Suppressor macrophage treated with lipopolysaccharide for 1 hour (primary cell): ENCODE data around the gene SLC1A4.
"Not testable (repeated sequence)": the region's sequence is repeated elsewhere in the genome, so short reads cannot be mapped to it uniquely, and the experiment has no call there.

Source experiments
- DNase-seq, 3 donors: peaks; one replicate each; pipeline ENCODE4 v3.0.0-alpha.2; 2020 to 2022

Gene SLC1A4

DNA sequence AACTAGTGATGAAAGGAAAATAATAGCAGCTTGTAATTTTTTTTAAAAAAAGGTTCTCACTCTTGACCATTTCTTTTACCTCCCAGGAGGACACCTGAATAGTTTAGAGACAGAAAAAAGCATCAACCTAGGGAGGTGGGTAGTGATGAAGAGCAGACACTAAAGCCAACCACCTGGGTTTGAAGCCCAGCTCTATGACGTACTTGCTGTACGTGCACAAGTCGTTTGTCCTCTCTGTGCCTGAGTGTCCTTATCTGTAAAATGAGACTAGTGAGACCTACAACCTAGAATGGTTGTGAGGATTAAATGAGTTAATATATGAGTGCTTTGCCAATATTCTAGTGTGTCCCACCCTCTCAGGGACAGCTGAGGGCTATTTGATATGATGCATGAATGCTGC, 5.8 kb downstream of the SLC1A4 start:
- DNase-seq, result no peak

DNA sequence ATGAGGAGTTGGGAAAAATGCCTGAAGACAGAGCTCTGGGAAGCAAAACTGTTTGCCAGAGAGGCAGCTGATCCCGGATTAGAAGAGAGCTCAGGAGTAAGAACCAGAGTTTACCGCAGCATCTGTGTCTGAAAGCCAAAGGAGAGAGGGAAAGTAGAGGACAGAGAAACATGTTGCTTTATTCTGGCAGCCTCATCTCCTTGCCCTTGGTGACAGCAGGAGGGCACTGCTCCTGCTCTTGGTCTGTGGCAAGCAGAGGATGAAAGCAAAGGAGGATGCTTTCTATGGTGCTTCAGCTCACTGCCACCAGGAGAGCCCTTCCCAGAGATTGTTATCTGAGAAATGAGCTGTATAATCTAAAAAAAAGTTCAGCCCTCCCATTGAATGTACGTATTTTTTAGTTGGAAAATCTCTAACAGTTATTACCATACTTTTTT, 7.7 kb downstream of the SLC1A4 start:
- no peak for DNase-seq

- DNase-seq, result no peak
Measured at GRCh38 chr2:64998658-64999061, 9.5 kb downstream of the SLC1A4 start.

- DNase-seq, result no peak
Measured at GRCh38 chr2:64999754-65000153, 10.6 kb downstream of the SLC1A4 start.

GRCh38 chr2:65000644-65001043, 11.4 kb downstream of the SLC1A4 start:
- DNase-seq, result peak; percentile 52 to 57 (median 52)

DNA sequence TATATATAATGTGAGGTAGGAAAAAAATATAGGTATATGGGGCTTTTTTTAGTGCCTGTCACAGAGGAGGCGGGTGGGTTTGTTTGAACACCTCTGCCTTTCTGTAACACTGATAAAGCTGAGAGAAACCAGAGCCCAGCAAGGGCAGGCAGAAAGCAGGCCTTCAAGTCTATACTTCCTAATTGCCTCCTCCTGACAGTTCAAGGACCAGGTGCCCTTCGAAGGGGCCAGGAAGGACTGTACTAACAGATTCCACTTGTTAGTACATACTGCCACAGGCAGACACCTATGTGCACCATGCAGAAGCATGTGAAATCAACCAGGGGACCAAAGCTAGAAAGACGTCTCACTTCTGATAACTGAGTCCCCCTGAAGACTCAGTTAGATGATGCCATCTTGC, 13.8 kb downstream of the SLC1A4 start:
- DNase-seq, result no peak

GRCh38 chr2:65004232-65004631, 15.0 kb downstream of the SLC1A4 start:
- not testable (repeated sequence) for DNase-seq

DNA sequence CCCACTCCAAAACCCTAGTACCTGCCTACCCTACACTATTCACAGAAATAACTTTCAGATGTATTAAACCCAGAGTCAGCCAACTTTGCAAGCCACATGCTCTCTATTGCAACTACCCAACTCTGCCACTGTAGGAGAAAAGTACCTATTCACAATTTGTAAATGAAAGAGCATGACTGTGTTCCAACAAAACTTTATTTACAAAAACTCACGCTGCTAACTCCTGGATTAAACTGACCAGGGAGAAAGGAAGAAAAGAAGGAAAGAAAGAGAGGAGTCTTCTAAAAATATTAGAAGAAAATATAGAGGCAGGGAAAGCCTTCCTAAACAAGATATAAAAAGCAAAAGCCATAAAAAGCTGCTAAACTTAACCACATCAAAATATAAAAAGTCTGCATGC, 24.6 kb downstream of the SLC1A4 start:
- DNase-seq, result no peak

GRCh38 chr2:65015731-65016130, 26.5 kb downstream of the SLC1A4 start:
- DNase-seq, result no peak

GRCh38 chr2:65016789-65017188, 27.6 kb downstream of the SLC1A4 start:
- peak; percentile 49 to 87 (median 64) for DNase-seq

DNA sequence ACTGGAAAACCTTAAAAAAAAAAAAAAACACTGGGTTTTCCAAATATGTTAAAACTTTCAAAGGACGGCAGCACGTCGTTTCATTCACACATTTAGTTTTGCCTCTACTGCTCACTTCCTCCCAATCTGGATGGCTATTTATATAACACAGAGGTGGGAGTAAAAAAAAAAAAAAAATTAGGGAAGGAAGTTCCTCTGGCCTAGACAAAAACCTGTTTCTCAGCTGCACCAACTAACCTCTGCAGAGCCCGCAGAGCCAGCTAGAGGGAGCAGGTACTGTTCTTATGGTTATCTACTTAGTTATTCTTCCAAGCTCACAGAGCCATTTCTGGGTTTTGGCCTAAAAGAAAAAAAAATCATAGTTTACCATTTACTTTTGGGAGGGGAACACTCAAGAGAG, 28.1 kb downstream of the SLC1A4 start:
- DNase-seq, result peak; percentile 70 to 88 (median 76)

DNA sequence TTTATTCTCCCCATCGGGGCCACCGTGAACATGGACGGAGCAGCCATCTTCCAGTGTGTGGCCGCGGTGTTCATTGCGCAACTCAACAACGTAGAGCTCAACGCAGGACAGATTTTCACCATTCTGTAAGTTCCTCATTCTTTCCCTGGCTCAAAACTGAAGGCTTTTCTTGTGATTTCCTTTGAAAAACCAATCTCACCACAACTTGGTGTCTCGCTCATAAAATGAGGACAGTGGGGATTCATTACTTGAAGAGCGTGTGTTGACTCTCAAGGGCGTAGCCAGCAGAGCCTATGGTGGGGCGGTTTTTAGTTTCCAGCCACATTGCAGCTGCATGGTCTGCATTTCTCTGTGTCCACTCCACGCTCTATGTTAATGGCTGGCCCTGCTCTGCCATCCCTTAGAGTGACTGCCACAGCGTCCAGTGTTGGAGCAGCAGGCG, 29.0 kb downstream of the SLC1A4 start:
- peak; percentile 85 to 90 (median 88) for DNase-seq

DNA sequence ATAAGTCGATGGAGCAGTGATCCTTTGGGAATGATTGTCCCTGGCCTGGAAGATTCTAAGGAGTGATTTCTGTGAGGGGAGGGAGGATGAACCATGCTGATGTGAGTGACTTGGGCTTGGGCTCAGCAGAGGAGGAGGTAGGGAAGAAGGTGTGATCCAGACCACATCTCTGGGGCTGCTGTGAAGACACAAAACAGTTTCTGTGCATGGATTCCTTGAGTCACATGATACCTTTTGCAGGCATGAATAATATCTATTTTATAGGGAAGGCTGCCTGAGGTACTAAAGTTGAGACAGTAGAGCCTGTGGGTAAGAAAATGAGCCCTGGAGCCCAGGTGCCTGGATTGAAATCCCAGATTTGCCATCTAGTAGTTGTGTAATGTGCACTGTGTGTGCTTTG, 29.8 kb downstream of the SLC1A4 start:
- no peak for DNase-seq

DNA sequence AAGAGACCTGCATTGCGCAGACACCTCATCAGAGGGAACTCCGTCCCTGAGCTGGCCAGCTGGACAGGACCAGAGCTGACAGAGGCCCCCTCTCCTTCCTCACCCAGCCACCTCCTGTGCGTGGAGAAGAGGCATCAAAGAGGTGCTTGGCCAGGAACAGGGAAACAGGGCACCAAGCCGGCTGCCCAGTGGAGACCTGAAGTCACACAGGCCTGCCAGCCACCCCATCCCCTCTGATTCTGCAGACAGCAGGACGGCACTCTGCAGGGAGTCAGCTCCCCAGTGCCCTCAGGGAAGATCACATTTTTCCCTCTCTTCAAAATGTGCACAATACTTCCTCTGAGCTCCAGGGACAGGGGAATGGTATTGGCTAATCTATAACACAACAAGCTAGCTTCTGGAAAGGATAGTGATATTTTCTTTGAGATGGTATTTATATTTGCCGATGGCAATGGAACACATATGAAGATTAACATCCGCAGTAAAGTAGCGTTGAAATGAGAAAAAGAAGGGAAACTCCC, 30.5 kb downstream of the SLC1A4 start:
- DNase-seq, result no peak

- DNase-seq, result not testable (repeated sequence)
Measured at GRCh38 chr2:65020251-65020650, 31.1 kb downstream of the SLC1A4 start.

DNA sequence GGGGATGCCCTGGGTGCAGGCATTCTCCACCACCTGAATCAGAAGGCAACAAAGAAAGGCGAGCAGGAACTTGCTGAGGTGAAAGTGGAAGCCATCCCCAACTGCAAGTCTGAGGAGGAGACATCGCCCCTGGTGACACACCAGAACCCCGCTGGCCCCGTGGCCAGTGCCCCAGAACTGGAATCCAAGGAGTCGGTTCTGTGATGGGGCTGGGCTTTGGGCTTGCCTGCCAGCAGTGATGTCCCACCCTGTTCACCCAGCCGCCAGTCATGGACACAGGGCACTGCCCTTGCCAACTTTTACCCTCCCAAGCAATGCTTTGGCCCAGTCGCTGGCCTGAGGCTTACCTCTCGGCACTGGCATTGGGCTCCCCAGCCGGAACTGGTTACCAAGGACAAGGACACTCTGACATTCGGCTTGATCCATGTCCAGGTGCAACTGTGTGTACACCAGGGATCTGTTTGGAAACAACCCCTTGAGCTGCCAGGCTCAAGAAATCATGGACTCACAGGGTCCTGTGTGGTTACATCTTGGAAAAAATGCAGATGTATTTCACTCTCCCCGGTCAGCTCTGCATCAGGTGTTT, 31.8 kb downstream of the SLC1A4 start:
- no peak for DNase-seq

DNA sequence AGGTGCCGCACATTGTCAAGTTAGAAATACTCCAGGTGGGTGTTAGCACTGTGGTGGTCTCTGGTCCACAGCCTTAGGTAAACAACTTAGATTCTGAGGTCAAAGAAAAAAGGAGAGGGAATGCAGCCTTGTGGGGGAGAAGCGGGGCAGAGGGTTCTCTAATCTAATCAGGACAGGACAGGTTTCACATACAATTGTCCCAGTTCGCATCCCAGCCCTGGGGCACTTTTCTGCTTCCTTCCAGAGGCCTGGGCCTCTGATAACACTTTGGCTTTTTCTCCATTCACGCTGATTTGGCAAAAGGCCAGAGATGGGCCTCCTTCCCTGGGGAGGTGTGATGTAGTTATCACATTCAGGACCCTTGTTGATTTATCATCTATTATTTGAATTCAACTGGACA, 32.5 kb downstream of the SLC1A4 start:
- DNase-seq, result no peak

- no peak for DNase-seq
Measured at GRCh38 chr2:65022189-65022588, 33.0 kb downstream of the SLC1A4 start.

DNA sequence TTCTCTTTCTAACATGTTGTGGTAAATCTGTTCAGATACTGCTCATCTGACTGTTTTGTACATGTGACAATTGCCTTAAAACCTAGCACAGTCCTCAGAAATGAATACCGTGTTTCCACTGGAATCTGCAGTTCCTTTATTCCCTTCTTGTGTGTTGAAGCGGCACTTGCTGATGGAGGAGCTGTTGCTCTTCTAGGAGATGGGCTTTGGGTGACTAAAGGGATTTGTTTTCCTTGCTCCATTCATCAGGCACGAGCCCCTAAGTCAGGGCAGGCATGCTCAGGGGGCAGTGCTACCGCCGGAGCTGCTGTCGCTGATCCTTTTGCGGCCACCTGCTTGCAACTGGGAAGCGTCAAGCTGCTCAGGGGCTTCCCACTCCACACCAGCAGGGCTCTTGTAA, 34.5 kb downstream of the SLC1A4 start:
- DNase-seq, result no peak

DNA sequence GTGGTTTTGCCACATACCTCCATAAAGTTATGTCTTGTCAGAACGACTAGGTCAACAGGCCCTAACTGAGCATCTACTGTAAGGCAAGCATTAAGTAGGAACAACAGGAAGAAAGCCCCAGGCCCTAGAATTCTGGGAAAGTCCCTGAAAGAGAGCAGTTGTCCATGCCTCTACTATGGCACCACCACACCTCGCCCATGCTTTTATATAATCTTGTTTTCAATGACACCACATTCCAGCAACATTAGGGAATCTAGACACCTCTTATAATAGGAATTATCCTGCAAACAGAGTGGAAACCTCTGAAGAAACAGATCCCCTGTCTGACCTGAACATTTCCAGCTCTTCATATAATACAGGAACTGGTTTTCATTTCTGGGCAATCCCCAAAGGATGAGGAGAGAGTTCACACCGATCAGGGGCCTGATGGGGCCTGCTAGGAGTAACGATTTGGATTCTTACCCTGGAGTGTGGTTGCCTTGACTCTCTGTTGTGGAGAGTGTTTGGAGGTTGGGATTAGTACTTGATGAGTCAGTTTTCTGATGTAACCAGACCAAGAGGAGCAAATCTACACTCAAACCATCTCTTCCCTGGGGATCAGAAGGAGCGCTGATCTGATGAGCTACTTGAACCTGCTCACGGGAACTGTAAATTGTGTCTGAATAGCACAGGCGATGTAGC, 35.1 kb downstream of the SLC1A4 start:
- peak in 2 of 3 donors; percentile 11 to 23 for DNase-seq

DNA sequence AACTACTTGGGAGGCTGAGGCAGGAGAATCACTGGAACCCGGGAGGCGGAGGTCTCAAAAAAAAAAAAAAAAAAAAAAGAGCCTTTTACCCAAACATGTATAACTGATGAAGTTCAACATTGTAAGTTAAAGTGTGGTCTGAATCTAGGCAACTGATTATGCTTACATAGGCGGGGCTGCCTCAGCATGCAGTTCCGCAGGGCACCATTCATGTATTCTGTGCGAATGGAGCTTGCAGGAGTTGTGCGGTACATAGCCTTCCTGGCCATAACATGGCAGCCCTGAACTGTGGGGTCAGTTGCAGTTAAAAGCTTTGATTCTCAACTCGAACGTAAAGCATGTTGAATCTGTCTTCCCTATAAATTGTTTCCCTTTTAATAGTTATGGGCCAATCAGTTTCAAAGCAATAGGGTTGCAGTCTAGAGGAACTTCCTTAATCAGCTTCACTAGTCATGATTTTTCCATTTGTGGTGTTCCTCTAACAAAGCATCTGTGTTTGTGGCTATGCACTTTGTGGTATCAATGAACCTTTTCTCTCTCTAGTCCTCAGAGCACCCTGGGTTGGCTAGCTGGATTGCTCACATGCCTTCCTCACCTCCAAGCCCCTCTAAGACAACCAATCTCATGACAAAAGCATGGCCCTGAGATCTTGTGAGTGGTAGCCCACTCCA, 36.4 kb downstream of the SLC1A4 start:
- DNase-seq, result peak; percentile 55 to 84 (median 75)

GRCh38 chr2:65026154-65026553, 37.0 kb downstream of the SLC1A4 start:
- DNase-seq, result no peak

- DNase-seq, result peak in 1 of 3 donors; percentile 12
Measured at GRCh38 chr2:65026704-65027464, 37.7 kb downstream of the SLC1A4 start.
